ENCODE data around the gene PLXNA2. TPM values are rescaled to one million over a fixed set of nuclear protein-coding genes. Genes with fewer than 3 reads are reported as not detected.

PLXNA2 gene
- total RNA-seq, 2 donors from 2014 or later = 7.3 to 8.9 TPM

- 68% methylated on average over 10 of the region's 10 CpGs for WGBS
- TF ChIP-seq, protein P1, sequence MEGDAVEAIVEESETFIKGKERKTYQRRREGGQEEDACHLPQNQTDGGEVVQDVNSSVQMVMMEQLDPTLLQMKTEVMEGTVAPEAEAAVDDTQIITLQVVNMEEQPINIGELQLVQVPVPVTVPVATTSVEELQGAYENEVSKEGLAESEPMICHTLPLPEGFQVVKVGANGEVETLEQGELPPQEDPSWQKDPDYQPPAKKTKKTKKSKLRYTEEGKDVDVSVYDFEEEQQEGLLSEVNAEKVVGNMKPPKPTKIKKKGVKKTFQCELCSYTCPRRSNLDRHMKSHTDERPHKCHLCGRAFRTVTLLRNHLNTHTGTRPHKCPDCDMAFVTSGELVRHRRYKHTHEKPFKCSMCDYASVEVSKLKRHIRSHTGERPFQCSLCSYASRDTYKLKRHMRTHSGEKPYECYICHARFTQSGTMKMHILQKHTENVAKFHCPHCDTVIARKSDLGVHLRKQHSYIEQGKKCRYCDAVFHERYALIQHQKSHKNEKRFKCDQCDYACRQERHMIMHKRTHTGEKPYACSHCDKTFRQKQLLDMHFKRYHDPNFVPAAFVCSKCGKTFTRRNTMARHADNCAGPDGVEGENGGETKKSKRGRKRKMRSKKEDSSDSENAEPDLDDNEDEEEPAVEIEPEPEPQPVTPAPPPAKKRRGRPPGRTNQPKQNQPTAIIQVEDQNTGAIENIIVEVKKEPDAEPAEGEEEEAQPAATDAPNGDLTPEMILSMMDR (IDR thresholded peaks at IDR 0.05) = no peak
- TF ChIP-seq POLR2A (IDR thresholded peaks at IDR 0.05) (no peak), POLR2AphosphoS5 (IDR thresholded peaks at IDR 0.05) (no peak)
- H3K27me3 ChIP-seq (replicated peaks; ENCODE audit: insufficient read depth) = no peaks in the 10 kb centered on the region
- intact Hi-C loops (cut with DNase I) = no loop called here
- no peak overlapping the region for H3K4me3 ChIP-seq
- no peak overlapping the region for H3K27ac ChIP-seq
- no peaks in the 10 kb centered on the region for H3K36me3 ChIP-seq
- DNase-seq (ENCODE audit: low spot score) = no peak
- no peaks in the 10 kb centered on the region for H3K4me1 ChIP-seq (replicated peaks)
- H3K9me3 ChIP-seq = no peaks in the 10 kb centered on the region
Observed at GRCh38 chr1:208127792-208128529, 116.2 kb downstream of the PLXNA2 start.

- intact Hi-C loops (cut with DNase I) = no loop called here
Observed at GRCh38 chr1:208127284-208127683, 116.9 kb downstream of the PLXNA2 start.

DNA sequence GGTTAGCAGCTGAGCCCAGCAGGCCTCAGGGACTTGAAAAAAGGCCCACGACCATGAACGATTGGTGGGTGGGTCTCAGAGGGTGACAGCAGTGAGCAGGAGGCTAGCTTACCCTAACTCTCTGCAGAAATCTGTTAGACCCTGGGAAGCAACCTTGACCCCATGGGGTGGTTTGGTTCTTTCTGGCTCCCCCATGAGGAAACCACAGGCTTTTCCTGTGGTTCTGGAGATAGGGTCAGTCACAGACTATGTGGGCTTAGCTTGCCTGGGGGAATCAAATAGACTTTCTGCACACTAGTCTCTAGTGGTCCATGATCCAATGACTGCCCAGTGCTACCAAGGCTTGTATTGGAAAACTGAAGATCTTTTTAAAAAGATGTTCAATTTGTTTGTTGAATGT, 118.1 kb downstream of the PLXNA2 start:
- Histone ChIP-seq H3K4me3 (no peak overlapping the region), H3K27me3 (replicated peaks; ENCODE audit: insufficient read depth) (no peaks in the 10 kb centered on the region), H3K9me3 (no peaks in the 10 kb centered on the region), H3K4me1 (replicated peaks) (no peaks in the 10 kb centered on the region), H3K36me3 (no peaks in the 10 kb centered on the region), H3K27ac (no peak overlapping the region)
- TF ChIP-seq, protein P1 (IDR thresholded peaks at IDR 0.05) = no peak
- TF ChIP-seq POLR2AphosphoS5 (IDR thresholded peaks at IDR 0.05) (no peak), POLR2A (IDR thresholded peaks at IDR 0.05) (no peak)
- 78% methylated on average over 2 of the region's 2 CpGs for WGBS
- no peak for DNase-seq (ENCODE audit: low spot score)
- intact Hi-C loops (cut with DNase I) = no loop called here

More at GRCh38 chr1:208127284-208127683, 116.9 kb downstream of the PLXNA2 start:
- no peaks in the 10 kb centered on the region for H3K36me3 ChIP-seq
- no peaks in the 10 kb centered on the region for H3K27me3 ChIP-seq (replicated peaks; ENCODE audit: insufficient read depth)
- WGBS = 87% methylated on average over 2 of the region's 2 CpGs
- no peaks in the 10 kb centered on the region for H3K9me3 ChIP-seq
- H3K27ac ChIP-seq = no peak overlapping the region
- H3K4me1 ChIP-seq (replicated peaks) = no peaks in the 10 kb centered on the region
- TF ChIP-seq, protein P1 (IDR thresholded peaks at IDR 0.05) = no peak
- TF ChIP-seq POLR2AphosphoS5 (IDR thresholded peaks at IDR 0.05) (no peak), POLR2A (IDR thresholded peaks at IDR 0.05) (no peak)
- H3K4me3 ChIP-seq = no peak overlapping the region
- DNase-seq (ENCODE audit: low spot score) = no peak

DNA sequence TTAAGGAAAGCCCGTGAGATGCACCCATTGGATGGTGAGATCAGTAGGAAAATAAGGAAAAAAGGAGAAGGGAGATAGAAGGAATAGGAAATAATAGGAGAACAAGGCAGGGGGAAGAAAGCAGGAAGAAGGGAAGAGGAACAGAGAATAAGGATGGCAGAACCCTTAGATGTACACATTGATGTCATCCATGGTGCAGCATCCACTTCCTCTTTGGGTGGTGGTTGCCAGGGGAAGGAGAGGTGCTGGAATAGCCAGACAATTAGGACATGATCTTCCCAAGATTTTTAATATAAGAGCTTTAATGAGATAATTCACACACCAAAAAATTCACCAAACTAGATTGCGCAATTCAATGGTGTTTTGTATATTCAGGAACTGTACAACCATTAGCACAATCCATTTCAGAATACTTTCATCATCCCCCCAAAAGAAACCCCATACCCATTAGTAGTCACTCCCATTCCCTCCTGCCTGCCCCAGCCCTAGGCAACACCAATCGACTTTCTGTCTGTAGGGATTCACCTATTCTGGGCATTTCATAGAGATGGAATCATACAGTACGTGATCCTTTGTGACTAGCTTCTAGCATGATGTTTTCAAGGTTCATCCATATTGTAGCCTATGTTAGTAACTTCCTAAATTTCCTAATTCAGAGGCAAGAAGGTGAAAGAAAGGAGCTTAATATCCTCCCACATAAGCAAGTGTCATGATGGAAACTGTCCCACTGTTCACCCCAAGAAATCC, 121.4 kb downstream of the PLXNA2 start:
- Histone ChIP-seq H3K4me1 (replicated peaks) (no peaks in the 10 kb centered on the region), H3K27ac (no peak overlapping the region), H3K36me3 (no peaks in the 10 kb centered on the region), H3K9me3 (no peaks in the 10 kb centered on the region), H3K4me3 (no peak overlapping the region), H3K27me3 (replicated peaks; ENCODE audit: insufficient read depth) (no peaks in the 10 kb centered on the region)
- no peak for DNase-seq (ENCODE audit: low spot score)
- TF ChIP-seq POLR2AphosphoS5 (IDR thresholded peaks at IDR 0.05) = no peak
- TF ChIP-seq, protein P1 (IDR thresholded peaks at IDR 0.05) = no peak
- no peak for TF ChIP-seq POLR2A (IDR thresholded peaks at IDR 0.05)
- intact Hi-C loops (cut with DNase I) = no loop called here
- WGBS = 97% methylated on average over 4 of the region's 4 CpGs
